HepG2 (cell line): ENCODE data around the gene KRTAP29-1. TPM values are rescaled to one million over a fixed set of nuclear protein-coding genes. Genes with fewer than 3 reads are reported as not detected.

Experiments used
- ATAC-seq: fragments of 200-7000 bp; cut with Tn5 transposase; 3 replicates; pipeline ENCODE4 v1.9.1; 2020; ENCODE audit warnings: mild to moderate bottlenecking, moderate library complexity
- BruUV-seq: library from RNA; stranded (reverse); fragments of 400-500 nt; replicated peaks from 2 replicates; lab custom pipeline; 2021; lab: Mats Ljungman, UMichigan
- CTCF ChIA-PET: fragments of 300-600 bp; formaldehyde crosslinking; extraction: SDS; loops from one replicate; lab custom pipeline; 2021; ENCODE audit warnings: low total read pairs, inconsistent platforms, low intra/inter-chr PET ratio; lab: Yijun Ruan, JAX
- POLR2A ChIA-PET: fragments of 350-600 bp; sonication (Branson Sonifier 250); formaldehyde crosslinking; loops from one replicate; lab custom pipeline; 2020; ENCODE audit warnings: antibody characterized with exemption, inconsistent platforms; lab: Yijun Ruan, JAX
- DNase-seq: peaks from one replicate; pipeline ENCODE4 v3.0.0-alpha.2; 2015; ENCODE audit warnings: low spot score
- FAIRE-seq: peaks from 3 replicates; lab custom pipeline; 2011; peaks lifted over from hg19 to GRCh38; lab: Jason Lieb, UNC
- H2AFZ ChIP-seq: one replicate; pipeline ENCODE4 v1.6.1; 2011; ENCODE audit warnings: low read length, inconsistent platforms
- H3K27ac ChIP-seq: fragments of 300-600 bp; 3 replicates; pipeline ENCODE4 v1.8.0; 2011; ENCODE audit warnings: mixed run types, mild to moderate bottlenecking, mixed read lengths, low read length, inconsistent platforms; ENCODE audit not compliant: insufficient read depth; ENCODE audit errors: extremely low read length
- H3K27me3 ChIP-seq, 2 experiments: fragments of 200-600 bp in 1 of 2; 2 replicates in 1 of 2; 3 replicates in 1 of 2; pipeline versions ENCODE4 v1.6.0 to v1.8.0; 2011; ENCODE audit warnings: low read length in 2 of 2, mild to moderate bottlenecking in 2 of 2, moderate library complexity in 2 of 2, inconsistent platforms in 1 of 2; ENCODE audit not compliant: insufficient read depth in 2 of 2, control insufficient read depth in 1 of 2
- H3K36me3 ChIP-seq, 2 experiments: fragments of 200-600 bp in 1 of 2; replicated peaks in 1 of 2; 2 replicates in 1 of 2; 3 replicates in 1 of 2; pipeline versions ENCODE4 v1.5.1 to v1.8.0; 2011; ENCODE audit warnings: low read length in 2 of 2, inconsistent platforms in 1 of 2; ENCODE audit not compliant: insufficient read depth in 2 of 2, control insufficient read depth in 1 of 2
- H3K4me1 ChIP-seq: 2 replicates; pipeline ENCODE4 v1.5.1; 2012; ENCODE audit warnings: low read length, inconsistent platforms; ENCODE audit not compliant: insufficient read depth
- H3K4me2 ChIP-seq: 2 replicates; pipeline ENCODE4 v1.6.0; 2011; ENCODE audit warnings: low read depth, low read length, inconsistent platforms
- H3K4me3 ChIP-seq, 3 experiments: fragments of 200-600 bp in 1 of 3; sonication (generic), shearing (Covaris generic) in 1 of 3; replicated peaks in 1 of 3; 2 replicates each; pipeline ENCODE4 v1.5.1; 2011 to 2016; ENCODE audit warnings: low read length in 3 of 3, inconsistent platforms in 2 of 3, low read depth in 2 of 3, mild to moderate bottlenecking in 2 of 3, control low read depth in 1 of 3, mixed read lengths in 1 of 3; ENCODE audit not compliant: insufficient read depth in 1 of 3
- H3K79me2 ChIP-seq: one replicate; pipeline ENCODE4 v1.6.1; 2011; ENCODE audit warnings: low read length, inconsistent platforms; ENCODE audit not compliant: insufficient read depth
- H3K9ac ChIP-seq: 2 replicates; pipeline ENCODE4 v1.6.0; 2011; ENCODE audit warnings: mild to moderate bottlenecking, low read depth, low read length, inconsistent platforms; ENCODE audit not compliant: insufficient read depth
- H3K9me3 ChIP-seq: 2 replicates; pipeline ENCODE4 v1.5.1; 2012; ENCODE audit warnings: mild to moderate bottlenecking, low read length
- H4K20me1 ChIP-seq: 2 replicates; pipeline ENCODE4 v1.6.0; 2011; ENCODE audit warnings: inconsistent platforms, mild to moderate bottlenecking, low read length, moderate library complexity; ENCODE audit not compliant: insufficient read depth
- JDP2 ChIP-seq: sonication (generic); formaldehyde crosslinking; IDR thresholded peaks from 2 replicates; pipeline ENCODE4 v1.8.1; 2022; ENCODE audit warnings: missing genetic modification reagents, borderline replicate concordance
- MXD3 ChIP-seq: IDR thresholded peaks from 2 replicates; pipeline ENCODE4 v1.6.1; 2016; ENCODE audit warnings: mild to moderate bottlenecking, missing biosample characterization, missing genetic modification reagents
- PLSCR1 ChIP-seq: sonication (generic); formaldehyde crosslinking; IDR thresholded peaks from 2 replicates; pipeline ENCODE4 v1.5.0; 2020; ENCODE audit warnings: missing genetic modification reagents, mild to moderate bottlenecking, borderline replicate concordance
- RAD51 ChIP-seq: fragments of 450-650 bp; IDR thresholded peaks from 2 replicates; pipeline ENCODE4 v1.6.1; 2016; ENCODE audit warnings: borderline replicate concordance
- RXRA ChIP-seq: sonication (generic); formaldehyde crosslinking; IDR thresholded peaks from 2 replicates; pipeline ENCODE4 v1.5.1; 2020; ENCODE audit warnings: missing genetic modification reagents
- TBX3 ChIP-seq: fragments of 450-650 bp; IDR thresholded peaks from 2 replicates; pipeline ENCODE4 v1.6.1; 2017; ENCODE audit warnings: antibody characterized with exemption, mild to moderate bottlenecking, inconsistent platforms, borderline replicate concordance
- THAP11 ChIP-seq: IDR thresholded peaks from 2 replicates; pipeline ENCODE4 v1.6.1; 2016; ENCODE audit warnings: missing biosample characterization, missing genetic modification reagents
- TMF1 ChIP-seq: sonication (generic); formaldehyde crosslinking; IDR thresholded peaks from 2 replicates; pipeline ENCODE4 v1.8.1; 2022; ENCODE audit warnings: low read depth, missing genetic modification reagents
- ZNF777 ChIP-seq: sonication (generic); formaldehyde crosslinking; IDR thresholded peaks from 2 replicates; pipeline ENCODE4 v1.4.0; 2020; ENCODE audit warnings: missing genetic modification reagents
- WGBS: methylation state at CpG from one replicate; pipeline ENCODE4 v1.1.6; 2017; ENCODE audit warnings: low lambda C conversion rate; 5-methylcytosine and 5-hydroxymethylcytosine counted together
- in situ Hi-C: cut with HindIII; loops from 2 replicates; pipeline ENCODE4 v1.10.0; 2017; ENCODE audit warnings: low pct_unique_long_range_greater_than_20kb; ENCODE audit not compliant: extremely low pct_ligation_motif_present
- intact Hi-C: fragments of 100-400 bp; cut with micrococcal nuclease; formaldehyde crosslinking; loops from one replicate; pipeline ENCODE4 v1.10.0; 2022; ENCODE audit not compliant: unreplicated experiment
- polyA plus RNA-seq, 8 experiments: library from polyadenylated mRNA; depleted of rRNA in 3 of 8; stranded (reverse) in 7 of 8; unstranded in 1 of 8; fragments of >200 nt; fragmentation: Illumina TruSeq in 4 of 8; extraction: Trizol in 4 of 8; gene quantifications; 2 replicates each; pipeline versions ENCODE4 v1.2.1 to v1.2.3, GENCODE V29; 2011 to 2016; ENCODE audit warnings: low read depth in 4 of 8, missing spikeins in 1 of 8, mixed read lengths in 1 of 8; ENCODE audit not compliant: insufficient read depth in 1 of 8
- total RNA-seq, 5 experiments: library from RNA; depleted of rRNA; stranded (reverse); fragments of >200 nt; fragmentation: Illumina TruSeq; extraction: Trizol; gene quantifications; 2 replicates each; pipeline ENCODE4 v1.2.3, GENCODE V29; 2016; ENCODE audit warnings: low read depth in 1 of 5

The KRTAP29-1 gene
- total and polyA plus RNA-seq, 2 of the 13 experiments (the other 11 are each of a cell fraction or from before 2014, with no cell fraction given): not detected

DNA sequence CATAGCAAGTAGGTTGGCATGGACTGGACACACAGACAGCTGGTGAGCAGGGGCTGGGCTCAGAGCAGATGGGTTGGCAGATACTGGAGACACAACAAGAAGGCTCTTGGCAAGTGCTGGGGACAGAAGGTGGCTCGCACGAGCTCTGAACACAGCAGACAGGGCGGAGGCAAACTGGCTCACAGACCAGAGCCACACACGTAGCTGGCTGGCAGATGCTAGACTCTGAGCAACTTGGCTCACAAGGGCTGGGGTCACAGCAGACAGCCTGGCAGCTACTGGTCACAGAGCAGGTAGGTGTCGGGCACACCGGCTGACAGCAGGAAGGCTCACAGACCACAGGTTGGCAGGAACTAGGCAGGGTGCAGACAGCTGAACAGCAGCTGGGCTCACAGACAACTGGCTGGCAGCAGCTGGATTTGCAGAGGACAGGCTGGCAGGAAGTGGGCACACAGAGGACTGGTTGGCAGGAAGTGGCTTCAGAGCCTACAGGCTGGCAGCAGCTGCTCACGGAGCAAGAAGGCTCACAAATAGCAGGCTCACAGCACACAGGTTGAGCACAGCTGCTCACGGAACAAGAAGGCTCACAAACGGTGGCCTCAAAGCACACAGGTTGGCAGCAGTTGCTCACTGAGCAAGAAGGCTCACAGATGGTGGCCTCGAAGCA is 5.7 kb upstream of the KRTAP29-1 start:
- Histone ChIP-seq H3K9ac (no peak overlapping the region), H3K27ac (no peak overlapping the region), H3K36me3 (no peaks in the 10 kb centered on the region), H3K4me2 (no peak overlapping the region), H3K9me3 (no peaks in the 10 kb centered on the region), H4K20me1 (no peaks in the 10 kb centered on the region), H3K4me1 (no peaks in the 10 kb centered on the region), H3K27me3 (peaks cover 3 to 29% of the 10 kb centered on the region in 2 experiments; a peak in 3 of 5 replicates), H3K4me3 (no peak overlapping the region), H2AFZ (no peak overlapping the region), H3K79me2 (no peaks in the 10 kb centered on the region)
- DNase-seq (no peak), ATAC-seq (no peak; the same call in 2 of the 3 replicates), FAIRE-seq (no peak)
- ChIA-PET POLR2A (no interaction called here), CTCF (no interaction called here)
- intact Hi-C loops: no loop called here
- in situ Hi-C loops: no loop called here
- TF ChIP-seq ZNF777 (CRISPR knock-in tag): no peak
- TF ChIP-seq RXRA (CRISPR knock-in tag): no peak
- no peak for TF ChIP-seq TMF1 (CRISPR knock-in tag)
- no peak for TF ChIP-seq MXD3 (CRISPR knock-in tag)
- no peak for TF ChIP-seq RAD51
- WGBS: 67% methylated on average over 2 of the region's 10 CpGs
- BruUV-seq: no TSS peak

GRCh38 chr17:41307647-41308046 is 5.0 kb upstream of the KRTAP29-1 start:
- no peaks in the 10 kb centered on the region for H3K4me1 ChIP-seq
- in situ Hi-C loops: no loop called here
- ChIA-PET POLR2A (no interaction called here), CTCF (no interaction called here)
- DNase-seq: no peak
- no peak for ATAC-seq
- no peak overlapping the region for H3K9ac ChIP-seq
- H4K20me1 ChIP-seq: no peaks in the 10 kb centered on the region
- H3K4me3 ChIP-seq: no peak overlapping the region
- 60% methylated on average over 9 of the region's 9 CpGs for WGBS
- H2AFZ ChIP-seq: no peak overlapping the region
- H3K79me2 ChIP-seq: no peaks in the 10 kb centered on the region
- no peaks in the 10 kb centered on the region for H3K9me3 ChIP-seq
- peaks cover 3 to 33% of the 10 kb centered on the region in 2 experiments; a peak in 3 of 5 replicates for H3K27me3 ChIP-seq
- H3K27ac ChIP-seq: no peak overlapping the region
- TF ChIP-seq PLSCR1: no peak
- TF ChIP-seq THAP11 (CRISPR knock-in tag): no peak
- no peak for TF ChIP-seq JDP2 (CRISPR knock-in tag)
- TF ChIP-seq TBX3: no peak
- FAIRE-seq: no peak
- BruUV-seq: no TSS peak
- H3K4me2 ChIP-seq: no peak overlapping the region
- intact Hi-C loops: no loop called here
- H3K36me3 ChIP-seq: no peaks in the 10 kb centered on the region
